PC-9 (cell line): ENCODE data around the gene CHST11.

Experiments
- CTCF ChIP-seq: fragments of 200-600 bp; sonication (generic); conservative IDR thresholded peaks from 2 replicates; pipeline ENCODE4 v1.6.1; 2017; ENCODE audit warnings: mixed run types, antibody characterized with exemption, mild to moderate bottlenecking, moderate library complexity
- EZH2 ChIP-seq: fragments of 200-600 bp; sonication (generic); IDR thresholded peaks from 2 replicates; pipeline ENCODE4 v1.8.0; 2017; ENCODE audit warnings: antibody characterized with exemption, low read depth

GRCh38 chr12:104618691-104619090 lies 161.9 kb downstream of the CHST11 start:
- TF ChIP-seq CTCF (no peak), EZH2 (no peak)
